CD4-positive, alpha-beta T cell treated with Interleukin-15 for 4 hours (primary cell): ENCODE measurements around the gene SETBP1.

Source experiments
- DNase-seq: peaks from one replicate; pipeline ENCODE4 v3.0.0-alpha.2; 2020; ENCODE audit warnings: low spot score

Gene SETBP1

DNA sequence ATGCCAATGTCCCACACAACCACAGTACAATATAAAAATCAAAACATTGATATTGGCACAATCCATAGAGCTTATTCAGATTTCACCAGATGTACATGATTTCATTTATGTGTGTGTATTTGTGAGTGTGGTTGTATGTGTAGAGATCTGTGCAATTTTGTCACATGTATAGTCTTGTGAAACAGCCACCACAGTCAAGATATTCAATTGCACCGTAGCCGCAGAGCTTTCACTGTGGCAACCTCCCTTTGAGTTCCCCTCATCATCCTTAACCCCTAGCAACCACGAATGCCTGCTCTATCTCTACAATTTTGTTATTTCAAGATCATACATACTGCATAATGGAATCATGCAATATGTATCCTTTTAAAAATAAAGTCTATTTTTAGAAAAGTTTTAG is 391.3 kb downstream of the SETBP1 start:
- no peak for DNase-seq

DNA sequence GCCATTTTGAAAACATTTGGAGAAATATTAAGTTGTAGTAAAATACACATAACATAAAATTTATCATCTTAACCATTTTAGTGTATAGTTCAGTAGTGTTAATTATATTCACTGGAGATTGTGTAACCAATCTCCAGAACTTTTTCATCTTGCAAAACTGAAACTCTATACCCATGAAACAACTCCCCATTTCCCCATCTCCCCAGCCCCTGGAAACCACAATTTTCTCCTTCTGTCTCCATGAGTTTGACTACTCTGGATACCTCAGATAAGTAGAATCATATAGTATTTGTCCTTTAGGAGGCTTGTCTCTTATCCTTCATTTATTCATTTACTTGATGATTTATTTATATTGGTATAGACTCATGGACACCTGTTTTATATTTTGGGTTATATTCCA is 392.9 kb downstream of the SETBP1 start:
- DNase-seq: no peak

GRCh38 chr18:45081566-45082181 is 401.0 kb downstream of the SETBP1 start:
- no peak for DNase-seq

GRCh38 chr18:45083226-45083855 is 402.7 kb downstream of the SETBP1 start:
- no peak for DNase-seq

GRCh38 chr18:45084206-45084605 is 403.5 kb downstream of the SETBP1 start:
- no peak for DNase-seq

DNA sequence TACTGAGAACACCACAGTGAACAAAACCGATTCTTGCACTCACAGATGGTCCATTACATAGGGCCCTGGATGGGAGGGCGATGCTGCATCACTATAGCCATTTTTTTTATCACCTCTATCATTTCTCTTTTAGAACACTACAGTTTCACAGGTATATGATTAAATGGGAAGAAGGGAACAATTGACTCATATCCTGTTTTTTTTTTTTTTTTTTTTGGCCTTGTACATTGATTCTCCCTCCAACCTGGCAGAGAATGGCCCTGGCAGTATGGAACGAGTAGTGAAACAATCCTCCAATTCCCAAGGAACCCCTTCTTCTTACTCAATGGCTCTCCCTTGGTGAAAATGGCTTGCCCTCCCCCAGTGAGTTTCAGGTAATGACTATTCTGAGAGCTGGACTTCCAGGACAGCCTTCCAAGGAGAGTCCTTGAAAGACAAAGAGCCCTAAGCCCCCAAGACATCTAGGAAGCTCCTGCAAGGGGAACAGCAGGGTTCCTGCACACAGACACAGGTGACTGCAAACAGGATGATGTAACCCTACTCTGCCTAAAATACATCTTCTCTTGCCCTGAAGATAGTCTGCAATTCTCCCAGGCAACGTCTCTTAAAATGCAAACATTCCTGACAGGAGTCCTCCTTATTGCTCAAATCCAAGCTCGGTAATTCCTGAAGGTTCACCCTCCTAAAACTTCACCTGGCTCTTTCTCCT is 405.4 kb downstream of the SETBP1 start:
- DNase-seq: no peak

GRCh38 chr18:45086777-45087176 is 406.1 kb downstream of the SETBP1 start:
- DNase-seq: no peak

- DNase-seq: no peak
These were observed 409.9 kb downstream of the SETBP1 start for GRCh38 chr18:45090526-45091140.

DNA sequence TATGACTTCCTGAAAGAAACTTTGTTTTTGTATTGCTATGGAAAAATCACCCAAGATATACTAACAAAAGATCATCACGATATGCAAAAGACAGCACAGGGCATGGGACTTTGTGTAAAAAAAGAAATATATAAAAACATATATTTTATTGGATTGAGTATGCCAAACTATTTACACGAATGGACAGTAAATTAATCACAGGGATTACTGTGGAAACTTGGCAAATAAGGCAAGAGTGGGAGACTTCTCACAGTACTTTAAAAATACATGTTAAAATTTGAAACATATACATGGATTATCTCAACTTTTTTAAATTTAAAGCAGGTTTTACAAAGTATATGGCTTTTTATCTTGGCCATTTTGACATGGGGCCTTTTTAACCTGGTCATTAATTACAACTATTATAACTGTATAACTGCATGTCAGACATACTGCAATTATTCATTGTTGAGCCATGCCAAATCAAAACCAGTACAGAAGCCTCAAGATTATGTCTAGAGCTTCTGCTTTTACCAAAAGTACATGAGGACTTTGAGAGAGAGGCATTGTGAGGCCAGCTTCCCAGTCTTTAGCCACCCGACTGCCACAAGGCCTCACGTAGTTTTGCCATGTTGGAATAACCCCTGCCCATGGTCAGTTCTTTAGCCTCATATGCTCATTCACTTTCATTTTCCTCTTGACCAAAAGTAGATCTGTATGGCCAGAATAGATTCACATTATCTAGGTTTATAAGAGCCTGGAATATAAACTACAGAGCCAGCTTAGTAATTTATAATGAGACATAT is 419.8 kb downstream of the SETBP1 start:
- DNase-seq: no peak

GRCh38 chr18:45102126-45102525 is 421.4 kb downstream of the SETBP1 start:
- DNase-seq: no peak

GRCh38 chr18:45102863-45103262 is 422.2 kb downstream of the SETBP1 start:
- DNase-seq: no peak

DNA sequence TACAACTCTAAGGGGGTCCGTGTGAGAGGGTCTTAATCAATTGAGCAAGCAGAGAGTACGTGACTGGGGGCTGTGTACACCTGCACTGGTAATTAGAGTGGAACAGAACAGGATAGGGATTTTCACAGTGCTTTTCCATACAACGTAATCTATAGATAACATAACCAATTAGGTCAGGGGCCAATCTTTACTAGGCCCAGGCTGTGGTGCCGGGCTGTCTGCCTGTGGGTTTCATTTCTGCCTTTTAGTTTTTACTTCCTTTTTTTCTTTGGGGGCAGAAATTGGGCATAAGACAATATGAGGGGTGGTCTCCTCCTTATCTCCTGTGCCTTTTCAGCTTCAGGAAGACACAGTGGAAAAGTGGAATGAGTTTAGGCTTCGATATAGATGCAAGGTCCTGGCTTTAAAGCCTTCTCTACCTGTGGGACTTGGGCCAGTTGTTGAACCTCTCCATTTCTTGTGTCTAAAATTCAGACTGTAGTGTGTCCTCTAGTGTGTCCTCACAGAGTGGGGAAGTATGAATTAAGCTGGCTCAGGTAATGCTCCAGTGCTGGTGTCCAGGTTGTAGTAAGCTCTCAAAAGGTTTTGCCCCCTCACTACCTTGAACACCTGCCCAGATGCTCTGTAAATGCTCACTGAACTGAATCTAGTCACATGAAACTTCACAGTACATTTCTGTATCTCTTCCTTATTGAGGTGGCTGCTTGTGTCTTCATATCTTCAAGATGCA is 422.8 kb downstream of the SETBP1 start:
- no peak for DNase-seq

- DNase-seq: no peak
These were observed 423.3 kb downstream of the SETBP1 start for GRCh38 chr18:45104049-45104395.

DNA sequence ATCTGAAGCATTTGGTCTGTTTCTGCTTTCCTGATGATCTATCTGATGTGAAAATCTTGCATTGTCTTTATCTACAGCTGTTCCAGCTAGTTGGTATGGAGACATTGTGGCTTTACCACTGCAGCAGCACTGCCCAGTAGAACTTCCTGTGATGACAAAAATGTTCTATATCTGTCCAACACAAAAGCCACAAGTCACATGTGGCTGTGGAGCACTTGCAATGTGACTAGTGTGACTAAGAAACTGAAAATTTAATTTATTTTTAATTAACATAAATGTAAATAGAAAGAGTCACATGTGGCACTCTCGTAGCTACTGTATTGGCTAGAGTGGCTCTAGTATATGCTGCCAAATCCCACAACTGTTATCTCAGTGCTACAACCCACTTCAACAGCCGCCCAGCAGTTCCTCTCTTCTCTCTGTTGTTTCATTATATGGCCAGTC is 425.7 kb downstream of the SETBP1 start:
- peak; percentile 39 for DNase-seq

GRCh38 chr18:45107425-45107824 is 426.7 kb downstream of the SETBP1 start:
- DNase-seq: no peak

DNA sequence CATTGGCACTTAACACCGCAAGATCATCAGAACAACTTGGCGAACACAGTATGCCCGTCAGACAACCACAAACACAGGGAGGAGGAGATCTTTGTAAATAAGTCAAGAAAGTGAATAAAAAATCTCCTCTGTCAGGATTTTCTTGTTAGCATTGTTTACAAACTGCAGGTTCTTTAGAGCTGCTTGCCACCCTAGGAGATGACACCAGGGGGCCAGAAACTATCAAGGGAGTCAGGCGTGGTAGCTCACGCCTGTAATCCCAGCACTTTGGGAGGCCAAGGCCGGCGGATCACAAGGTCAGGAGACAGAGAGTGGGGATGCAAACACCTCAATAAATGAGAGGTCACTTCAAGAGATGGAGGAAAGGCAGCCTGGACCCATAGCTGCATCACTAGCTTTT is 428.1 kb downstream of the SETBP1 start:
- DNase-seq: no peak

DNA sequence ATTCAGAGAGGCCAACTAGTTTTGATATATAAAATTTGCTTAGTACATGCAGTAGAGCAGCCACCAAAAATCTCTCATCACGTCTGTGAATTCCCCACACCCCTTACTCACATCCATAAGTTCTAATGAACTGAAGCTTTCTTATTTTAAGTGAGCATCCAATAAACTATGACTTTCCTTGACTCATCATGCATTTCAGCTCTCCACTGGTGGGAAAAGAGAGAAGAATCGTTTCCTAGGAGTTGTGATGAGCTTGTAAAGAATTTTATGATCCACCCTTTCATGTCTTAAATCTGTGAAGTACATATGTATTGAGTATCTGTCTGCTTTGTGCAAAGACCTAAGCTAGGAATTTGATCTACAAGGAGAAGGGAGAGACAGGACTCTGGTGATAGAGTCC is 428.6 kb downstream of the SETBP1 start:
- DNase-seq: no peak

GRCh38 chr18:45109706-45110105 is 429.0 kb downstream of the SETBP1 start:
- no peak for DNase-seq

DNA sequence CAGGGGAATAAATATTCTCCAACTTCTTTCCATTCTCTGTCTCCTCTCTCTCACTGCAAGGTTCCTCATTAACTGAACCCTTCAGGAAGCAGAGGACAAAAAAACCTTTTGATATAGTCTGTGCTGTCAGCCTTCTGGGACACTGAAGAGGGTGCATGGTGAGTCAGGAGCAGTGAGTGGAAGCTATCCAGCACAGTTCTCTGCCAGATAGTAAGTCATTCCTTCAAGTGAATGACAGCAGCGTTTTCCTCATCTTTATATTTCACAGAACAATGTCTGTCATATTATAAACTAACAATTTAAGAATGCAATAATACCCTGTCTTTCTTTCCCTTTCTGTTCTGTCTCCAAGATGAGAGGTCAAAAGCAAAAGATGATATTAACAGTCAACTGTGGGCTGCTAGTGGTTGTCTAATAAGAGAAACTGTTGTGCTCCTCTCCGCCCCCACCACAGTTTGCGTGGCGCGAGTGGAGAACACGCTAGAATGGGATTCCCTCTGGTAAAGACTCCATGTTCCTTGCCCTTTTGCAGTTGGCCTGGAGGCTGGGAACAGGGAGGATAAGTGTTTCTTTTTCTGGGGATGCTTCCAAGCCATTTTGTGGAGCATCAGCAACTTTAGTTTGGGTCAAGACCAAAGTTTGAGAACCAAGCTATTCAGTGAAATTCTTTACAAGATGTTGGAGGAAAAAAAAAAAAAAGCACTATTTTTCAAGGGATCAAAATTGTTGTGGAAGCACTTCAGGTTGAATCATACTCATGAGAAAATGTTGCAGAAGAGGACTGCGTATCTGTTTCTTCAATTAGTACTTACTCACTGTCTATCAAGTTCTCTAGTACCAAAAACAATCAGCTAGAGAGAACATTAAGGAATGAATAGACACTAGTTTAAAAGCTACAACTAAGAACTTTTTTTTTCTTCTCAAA is 430.2 kb downstream of the SETBP1 start:
- DNase-seq: no peak

- DNase-seq: no peak
These were observed 430.8 kb downstream of the SETBP1 start for GRCh38 chr18:45111502-45111848.

DNA sequence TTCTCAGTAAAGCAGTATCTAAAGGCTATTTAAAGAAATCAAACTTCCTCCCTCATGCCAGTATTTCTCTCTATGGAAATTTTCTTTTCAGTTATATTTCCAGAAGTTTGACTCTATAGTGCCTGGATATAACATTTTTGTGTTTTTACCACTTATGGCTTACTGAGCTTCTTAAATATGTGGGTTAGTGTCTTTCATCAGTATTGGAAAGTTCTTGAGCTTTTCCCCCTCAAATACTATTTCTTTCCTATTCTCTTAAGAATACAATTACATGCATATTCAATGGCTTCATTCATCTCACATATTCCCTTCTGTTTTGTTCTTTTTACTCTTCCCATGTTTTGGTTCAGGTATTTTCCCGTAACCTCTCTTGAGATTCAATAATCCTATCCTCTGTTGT is 432.0 kb downstream of the SETBP1 start:
- no peak for DNase-seq
